NCI-H2081 (cell line): ENCODE measurements around the gene ZNF549.
"Not testable (repeated sequence)": the region's sequence is repeated elsewhere in the genome, so short reads cannot be mapped to it uniquely, and the experiment has no call there.

ENCODE experiments used
- DNase-seq, 2 experiments: peaks; one replicate each; lab custom pipeline; 2025; lab: John Stamatoyannopoulos, UW

Gene ZNF549

GRCh38 chr19:57527136-57527881 is at the start of gene ZNF549:
ZNF549 (plus strand) TSS chr19:57527356; CDS start chr19:57527574, 218 bp downstream.
- DNase-seq, result peak; percentile 94 to 97

DNA sequence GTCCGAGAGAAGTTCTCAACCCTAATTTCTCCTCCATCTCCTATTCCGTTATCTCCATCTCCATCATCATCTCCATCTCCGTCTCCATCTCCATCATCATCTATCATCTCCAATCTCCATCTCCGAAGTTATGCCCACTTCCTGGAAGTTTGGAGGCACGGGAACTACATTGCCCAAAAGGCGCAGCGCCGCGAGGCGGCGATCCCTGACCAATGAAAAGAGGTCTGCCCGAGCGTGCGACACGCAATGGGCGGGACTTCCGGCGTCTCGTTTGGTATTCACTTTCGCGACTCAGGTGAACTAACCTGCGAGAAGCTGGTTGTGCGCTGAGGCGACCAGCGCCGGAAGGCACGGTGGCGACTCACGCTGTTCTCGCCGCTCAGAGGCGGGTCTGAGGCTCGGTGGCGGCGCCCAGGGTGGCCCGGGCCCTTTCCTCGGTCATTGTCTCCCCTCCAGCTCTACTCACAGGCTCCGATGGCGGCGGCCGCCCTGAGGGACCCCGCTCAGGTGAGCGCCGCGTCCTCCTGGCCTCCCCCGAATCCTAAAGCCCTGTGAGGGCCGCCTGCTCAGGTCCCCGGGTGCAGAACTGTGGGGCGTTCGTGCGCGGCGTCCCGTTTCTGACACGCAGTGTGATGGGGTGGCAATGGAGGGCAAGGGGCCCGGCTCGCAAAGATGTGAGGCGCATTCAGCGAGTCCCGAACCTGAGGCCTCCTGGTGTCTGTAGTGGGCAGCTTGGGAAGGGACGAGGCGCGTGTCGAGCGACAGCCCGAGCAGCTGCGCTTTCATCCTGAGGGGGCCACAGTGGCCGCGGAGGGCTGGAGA is 39.5 kb upstream of the ZNF549 start, which contains the start of gene ZNF419:
Gene ZNF419 (plus strand): TSS at position 274 of the 822 bp plus-strand sequence. CDS start 201 bp downstream, at position 475.
- peak; percentile 83 to 95 for DNase-seq

GRCh38 chr19:57488299-57488644 is 38.9 kb upstream of the ZNF549 start:
- DNase-seq, result not testable (repeated sequence)

- not testable (repeated sequence) for DNase-seq
Measured at GRCh38 chr19:57499332-57499679, 27.9 kb upstream of the ZNF549 start.

DNA sequence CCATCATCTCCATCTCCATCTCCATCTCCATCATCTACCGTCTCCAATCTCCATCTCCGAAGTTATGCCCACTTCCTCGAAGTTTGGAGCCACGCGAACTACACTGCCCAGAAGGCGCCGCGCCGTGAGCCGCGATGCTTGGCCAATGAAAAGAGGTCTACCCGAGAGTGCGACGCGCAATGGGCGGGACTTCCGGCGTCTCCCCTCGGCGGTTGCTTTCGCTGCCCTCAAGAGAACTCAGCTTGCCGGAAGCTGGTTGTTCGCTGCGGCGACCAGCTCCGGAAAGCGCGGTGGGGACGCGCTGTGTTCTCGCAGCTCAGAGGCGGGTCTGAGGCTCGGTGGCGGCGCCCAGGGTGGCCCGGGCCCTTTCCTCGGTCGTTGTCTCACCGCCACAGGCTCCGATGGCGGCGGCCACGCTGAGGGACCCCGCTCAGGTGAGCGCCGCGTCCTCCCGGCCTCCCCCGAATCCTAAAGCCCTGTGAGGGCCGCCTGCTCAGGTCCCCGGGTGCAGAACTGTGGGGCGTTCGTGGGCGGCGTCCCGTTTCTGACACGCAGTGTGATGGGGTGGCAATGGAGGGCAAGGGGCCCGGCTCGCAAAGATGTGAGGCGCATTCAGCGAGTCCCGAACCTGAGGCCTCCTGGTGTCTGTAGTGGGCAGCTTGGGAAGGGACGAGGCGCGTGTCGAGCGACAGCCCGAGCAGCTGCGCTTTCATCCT is 27.3 kb upstream of the ZNF549 start, which contains the start of gene ZNF773:
Gene ZNF773 (plus strand): TSS at position 259 of the 716 bp plus-strand sequence. CDS start 143 bp downstream, at position 402.
- peak; percentile 89 to 95 for DNase-seq

- not testable (repeated sequence) for DNase-seq
Measured at GRCh38 chr19:57500400-57500799, 26.8 kb upstream of the ZNF549 start.

DNA sequence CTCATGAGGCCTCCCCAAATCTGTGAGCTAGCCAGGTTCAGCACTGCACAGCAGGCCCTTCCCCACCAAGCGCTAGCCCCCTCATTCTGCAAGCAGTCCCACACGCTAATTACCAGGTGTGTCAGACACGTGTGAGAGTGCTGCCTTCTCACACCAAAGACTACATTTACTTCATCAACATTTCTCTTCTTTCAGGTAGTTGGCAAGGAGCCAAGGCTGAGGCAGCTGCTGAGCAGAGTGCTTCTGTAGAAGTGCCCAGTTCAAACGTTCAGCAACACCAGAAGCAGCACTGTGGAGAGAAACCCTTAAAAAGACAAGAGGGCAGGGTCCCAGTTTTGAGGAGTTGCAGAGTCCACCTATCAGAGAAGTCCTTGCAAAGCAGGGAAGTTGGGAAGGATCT is 21.0 kb upstream of the ZNF549 start:
- no peak for DNase-seq

GRCh38 chr19:57511484-57511883 is 15.7 kb upstream of the ZNF549 start:
- DNase-seq, result no peak

- DNase-seq, result no peak
Measured at GRCh38 chr19:57512845-57513244, 14.3 kb upstream of the ZNF549 start.

DNA sequence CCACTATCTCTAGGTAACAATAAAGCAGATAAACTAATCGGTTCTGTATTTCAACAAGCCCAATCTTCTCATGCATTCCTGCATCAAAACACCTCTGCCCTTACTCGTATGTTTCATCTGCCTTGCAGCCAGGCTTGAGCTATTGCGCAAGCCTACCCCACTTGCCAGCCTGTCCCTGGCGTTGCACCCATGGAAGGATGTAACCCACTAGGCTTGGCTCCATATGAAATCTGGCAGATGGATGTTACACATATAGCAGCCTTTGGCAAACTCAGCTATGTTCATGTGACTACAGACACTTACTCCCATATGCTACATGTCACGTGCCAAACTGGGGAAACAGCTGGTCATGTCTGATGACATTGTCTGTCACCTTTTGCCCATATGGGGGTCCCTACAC is 11.9 kb upstream of the ZNF549 start:
- no peak for DNase-seq

DNA sequence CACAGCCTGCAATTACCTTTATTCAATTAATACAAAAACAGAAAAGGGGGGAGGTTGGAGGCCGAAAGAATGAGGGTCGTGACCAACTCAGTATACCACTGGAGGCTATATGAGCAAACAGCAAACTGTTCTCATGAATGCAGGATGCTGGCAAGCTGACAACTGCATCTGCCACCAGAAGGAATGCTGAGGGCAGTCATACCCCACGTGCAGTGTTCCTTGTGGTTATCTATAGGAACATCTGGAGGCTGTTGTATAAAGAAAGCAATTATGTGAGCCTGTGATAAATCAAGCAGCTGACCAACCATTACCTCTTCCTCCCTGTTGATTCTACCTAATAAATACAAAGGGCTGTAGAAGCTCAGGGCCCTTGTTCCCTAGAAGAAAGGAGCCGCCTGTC is 9.1 kb upstream of the ZNF549 start:
- not testable (repeated sequence) for DNase-seq

- DNase-seq, result no peak
Measured at GRCh38 chr19:57537953-57538547, 10.9 kb downstream of the ZNF549 start.

GRCh38 chr19:57546513-57546912 is 19.4 kb downstream of the ZNF549 start:
- no peak for DNase-seq

DNA sequence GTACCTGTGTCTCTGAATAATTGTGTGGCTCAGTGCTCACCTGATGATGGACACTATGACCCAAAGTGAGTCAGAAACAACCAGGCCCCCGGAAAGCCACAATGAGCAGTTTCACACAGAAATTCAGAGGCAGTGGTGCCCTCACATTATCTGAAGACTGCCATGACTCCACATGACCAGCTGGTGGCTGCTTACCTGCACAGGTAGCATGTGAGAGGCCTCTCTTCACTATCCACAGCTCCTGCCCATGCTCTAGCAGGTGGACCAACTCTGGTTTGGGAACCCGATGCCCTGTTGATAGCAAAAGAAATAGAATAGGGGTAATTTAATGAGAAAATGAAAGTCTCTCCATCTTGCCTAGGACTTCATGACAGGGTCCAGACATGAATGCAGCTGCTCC is 25.3 kb downstream of the ZNF549 start:
- no peak for DNase-seq

DNA sequence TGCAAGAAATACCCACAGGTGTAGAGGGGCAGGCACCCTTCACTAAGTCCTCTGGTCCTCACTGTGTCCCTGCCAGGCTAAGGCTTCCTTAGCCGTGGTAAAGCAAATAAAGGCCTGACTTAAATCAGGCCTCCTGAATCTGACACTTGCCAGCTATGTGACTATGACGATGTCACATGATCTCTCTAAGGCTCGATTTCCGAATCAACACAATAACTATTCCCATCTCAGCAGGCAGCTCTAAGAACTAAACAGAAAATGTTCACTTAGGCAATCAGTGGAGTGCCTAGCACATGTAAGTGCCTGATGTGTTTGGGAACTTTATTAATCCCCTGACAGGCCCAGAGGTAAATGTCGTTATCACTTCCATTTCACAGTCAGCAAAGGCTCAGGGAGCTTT is 30.5 kb downstream of the ZNF549 start:
- no peak for DNase-seq

DNA sequence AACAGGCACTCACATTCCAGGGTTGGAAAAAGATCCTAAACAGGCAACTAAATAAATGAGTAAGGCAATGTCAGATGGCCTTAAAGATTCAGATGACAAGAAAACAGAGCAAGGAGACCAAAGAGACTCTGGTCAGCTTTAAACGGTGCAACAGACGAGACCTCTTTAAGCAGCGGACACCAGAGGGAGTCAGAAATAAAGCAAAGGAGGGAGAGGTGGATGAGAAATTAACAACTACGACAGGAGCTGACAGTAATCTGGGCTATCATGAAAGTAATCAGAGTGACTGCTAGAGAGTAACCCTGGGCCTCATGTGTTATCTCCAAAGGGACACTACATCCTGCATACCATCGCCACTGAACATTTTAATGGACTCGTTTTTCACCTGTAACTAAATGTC is 31.4 kb downstream of the ZNF549 start:
- DNase-seq, result no peak

GRCh38 chr19:57559008-57559403 is 31.9 kb downstream of the ZNF549 start:
- DNase-seq, result no peak

GRCh38 chr19:57559404-57560025 is 32.4 kb downstream of the ZNF549 start, which contains the start of gene ZNF550:
ZNF550 (minus strand) TSS chr19:57559863; CDS start chr19:57559682, 181 bp downstream.
- peak; percentile 69 to 83 for DNase-seq

GRCh38 chr19:57560049-57560491 is 32.9 kb downstream of the ZNF549 start:
- DNase-seq, result no peak

GRCh38 chr19:57563547-57563946 is 36.4 kb downstream of the ZNF549 start:
- DNase-seq, result no peak
